H54 (cell line): ENCODE results near the gene ANKRD40.
A peak's percentile ranks its signal among the peaks of the same experiment; 100 is the strongest.

Source experiments
- DNase-seq: peaks from one replicate; pipeline ENCODE4 v3.0.0; 2011; ENCODE audit warnings: low spot score, mixed read lengths; ENCODE audit not compliant: insufficient read length
- FAIRE-seq: peaks from 3 replicates; lab custom pipeline; 2011; peaks lifted over from hg19 to GRCh38; lab: Jason Lieb, UNC
- POLR2A ChIP-seq: IDR thresholded peaks from 2 replicates; pipeline ENCODE4 v1.6.1; 2011; ENCODE audit warnings: low read depth, mild to moderate bottlenecking, low read length

ANKRD40 gene

GRCh38 chr17:50697062-50697461 lies 10.7 kb downstream of the ANKRD40 start:
- FAIRE-seq = no peak
- DNase-seq = no peak

DNA sequence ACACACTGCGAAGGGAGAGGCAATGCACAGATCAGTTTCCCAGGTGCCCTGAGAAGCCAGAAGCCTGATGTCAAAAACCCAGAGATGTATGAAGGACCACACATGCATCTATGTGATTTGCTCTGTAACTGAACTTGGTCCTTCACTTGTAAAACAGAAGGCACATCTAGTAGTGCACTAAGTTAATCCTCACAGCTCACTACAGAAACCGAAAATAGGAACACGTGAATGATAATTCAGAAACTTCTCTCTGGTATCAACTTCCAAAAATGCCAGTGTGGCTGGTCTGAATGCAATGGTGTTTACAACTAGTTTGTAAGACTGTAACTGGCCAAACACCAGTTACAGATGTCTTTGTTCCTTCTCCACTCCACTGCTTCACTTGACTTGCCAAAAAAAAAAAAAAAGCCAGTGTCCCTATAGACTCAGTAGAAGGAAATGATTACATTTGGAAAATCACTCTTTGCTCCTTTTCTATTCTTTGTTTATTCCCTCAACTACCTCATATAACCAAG lies 11.3 kb downstream of the ANKRD40 start:
- FAIRE-seq (no peak), DNase-seq (no peak)
- TF ChIP-seq POLR2A = no peak

More at GRCh38 chr17:50697062-50697461, 10.7 kb downstream of the ANKRD40 start:
- no peak for TF ChIP-seq POLR2A

DNA sequence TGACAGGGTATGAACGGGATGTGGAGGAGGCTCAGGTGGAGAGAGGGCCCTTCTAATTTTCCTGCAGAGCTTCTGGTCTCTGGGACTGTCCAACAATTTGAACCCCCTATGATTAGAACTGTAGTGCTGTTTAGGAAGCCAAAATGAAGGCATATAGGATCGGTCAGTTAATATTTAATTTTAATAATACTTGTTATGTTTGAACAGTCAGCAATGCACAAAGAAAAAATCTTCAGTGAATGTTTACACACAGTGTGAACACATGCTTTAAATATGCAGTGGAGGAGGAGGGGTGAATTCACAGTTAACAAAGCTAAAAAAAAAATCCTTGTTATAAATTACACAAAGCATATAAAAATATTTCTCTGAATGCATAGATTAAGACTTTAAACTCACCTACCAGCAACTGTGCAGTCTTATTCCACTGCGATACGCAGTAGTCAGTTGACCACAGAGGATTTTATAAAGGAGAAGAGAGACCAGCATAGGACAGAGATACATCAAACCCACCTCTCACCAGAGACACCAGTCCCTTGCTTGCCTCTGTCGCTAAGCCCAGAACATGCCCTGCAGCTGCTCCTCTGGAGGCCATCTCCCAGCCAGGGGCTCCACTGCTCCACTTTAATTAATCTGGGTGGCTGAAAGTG lies 14.6 kb downstream of the ANKRD40 start:
- no peak for DNase-seq
- FAIRE-seq = no peak
- TF ChIP-seq POLR2A = no peak

GRCh38 chr17:50692448-50693035 lies 15.2 kb downstream of the ANKRD40 start:
- no peak for FAIRE-seq
- no peak for DNase-seq

DNA sequence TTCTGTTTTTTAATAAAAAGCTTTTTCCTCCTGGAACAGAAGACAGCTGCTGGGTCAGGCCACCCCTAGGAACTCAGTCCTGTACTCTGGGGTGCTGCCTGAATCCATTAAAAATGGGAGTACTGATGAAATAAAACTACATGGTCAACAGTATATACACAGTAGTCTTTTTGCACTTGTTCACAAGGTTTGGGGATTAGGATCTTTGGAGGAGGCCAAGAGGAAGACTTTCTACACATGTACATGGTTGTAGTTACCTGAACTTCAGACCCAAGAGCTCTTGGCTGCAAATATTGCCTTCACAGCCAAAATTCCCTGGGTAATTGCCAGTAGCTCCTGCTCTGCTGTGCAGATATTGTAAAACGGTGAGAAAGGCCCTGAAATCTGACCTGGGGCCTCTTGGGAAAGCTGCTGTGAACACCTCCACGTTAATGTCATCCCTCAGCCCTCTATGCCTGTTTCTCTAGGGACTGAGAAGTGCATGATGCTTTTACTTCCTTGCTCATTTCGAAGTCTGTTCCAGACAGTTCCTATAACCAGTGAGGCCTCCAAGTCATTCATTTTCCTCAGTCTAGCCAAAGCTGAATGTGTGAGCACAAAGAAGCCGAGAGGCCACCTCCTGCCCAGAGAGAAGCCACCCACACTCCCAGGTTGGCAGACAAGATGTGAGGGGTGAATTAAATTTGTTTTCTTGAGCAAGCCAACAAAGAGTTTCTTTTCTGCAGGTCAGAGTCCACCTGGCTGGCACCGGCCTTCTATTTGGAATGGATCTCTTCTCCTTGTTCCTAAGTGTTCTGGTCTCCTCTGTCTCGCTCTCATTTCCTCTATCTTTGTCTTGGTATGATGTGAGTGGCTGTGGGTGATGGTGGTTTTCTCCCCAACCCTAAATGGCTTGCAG lies 15.9 kb downstream of the ANKRD40 start:
- no peak for DNase-seq
- TF ChIP-seq POLR2A = no peak
- FAIRE-seq = no peak

More at GRCh38 chr17:50692448-50693035, 15.2 kb downstream of the ANKRD40 start:
- TF ChIP-seq POLR2A = no peak

GRCh38 chr17:50690887-50691549 lies 16.7 kb downstream of the ANKRD40 start:
- no peak for TF ChIP-seq POLR2A
- FAIRE-seq (no peak), DNase-seq (no peak)

DNA sequence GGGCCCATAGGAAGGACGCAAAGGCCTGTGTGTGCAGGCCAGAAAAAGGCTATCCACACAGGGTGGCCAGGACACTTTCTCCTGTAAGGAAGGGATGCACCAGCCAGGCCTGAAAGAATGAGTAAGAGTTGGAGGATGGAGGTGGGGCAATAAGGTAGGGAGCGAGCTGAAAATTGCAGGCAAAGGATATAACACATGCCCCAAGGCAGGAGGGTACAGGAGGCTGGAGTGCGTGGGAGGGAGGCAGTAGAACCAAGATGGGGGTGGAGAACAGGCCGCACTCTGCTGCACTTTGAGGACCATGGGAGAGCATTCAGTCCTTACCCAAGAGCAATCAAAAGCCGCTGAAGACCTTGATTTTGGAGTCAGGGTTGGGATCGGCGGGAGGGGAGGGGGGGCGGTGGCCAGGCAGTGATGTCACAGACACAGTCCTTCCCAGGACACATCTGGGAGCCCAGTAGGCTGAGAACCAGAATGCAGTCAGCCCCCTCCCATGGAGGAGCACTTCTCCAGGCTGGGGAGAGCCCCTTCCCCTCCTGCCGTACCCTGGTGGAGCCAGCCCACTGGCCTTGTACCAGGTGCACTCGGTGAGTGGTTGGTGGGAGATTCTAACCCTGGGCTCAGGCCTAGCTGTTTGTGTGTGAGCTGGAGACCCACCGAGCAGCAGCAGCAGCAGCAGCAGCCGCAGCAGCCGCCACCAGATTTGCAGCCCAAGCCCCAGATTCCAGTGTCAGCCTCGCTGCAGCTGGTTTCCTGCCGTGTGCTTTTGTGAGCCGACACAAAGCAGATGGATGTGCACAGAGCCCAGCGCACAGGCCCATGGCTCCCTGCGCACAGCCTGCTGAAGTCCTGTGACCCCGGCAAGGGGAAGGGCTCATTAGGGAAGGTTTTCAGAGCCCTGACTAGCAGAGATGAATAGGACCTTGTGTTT lies 17.5 kb downstream of the ANKRD40 start:
- DNase-seq = no peak
- no peak for TF ChIP-seq POLR2A

DNA sequence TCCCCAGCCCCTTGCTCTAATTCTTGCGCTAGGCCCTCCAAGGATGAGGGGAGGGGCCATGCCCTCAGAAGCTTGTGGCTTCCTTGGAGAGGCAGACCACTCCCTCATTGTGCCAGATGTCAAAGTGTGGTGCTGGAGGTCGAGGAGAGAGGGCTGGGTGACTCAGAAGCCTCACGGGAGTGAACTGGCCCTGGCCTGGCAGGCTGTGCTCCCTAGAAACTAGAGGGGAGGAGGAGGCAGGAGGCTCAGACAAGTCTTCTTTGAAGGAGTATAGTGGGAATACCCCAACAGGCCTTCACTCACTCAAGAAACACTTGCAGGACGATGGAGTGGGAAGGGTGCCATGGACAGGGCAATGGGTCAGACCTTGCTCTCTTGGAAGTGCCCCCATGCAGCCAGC lies 18.5 kb downstream of the ANKRD40 start:
- no peak for TF ChIP-seq POLR2A
- FAIRE-seq (no peak), DNase-seq (peak; percentile 68)

More for the DNA sequence above, 17.5 kb downstream of the ANKRD40 start:
- FAIRE-seq = no peak

- no peak for TF ChIP-seq POLR2A
- DNase-seq = no peak
- no peak for FAIRE-seq
These were observed 19.5 kb downstream of the ANKRD40 start for GRCh38 chr17:50688245-50688644.

GRCh38 chr17:50687200-50688066 lies 20.3 kb downstream of the ANKRD40 start:
- DNase-seq (no peak), FAIRE-seq (no peak)
- no peak for TF ChIP-seq POLR2A

DNA sequence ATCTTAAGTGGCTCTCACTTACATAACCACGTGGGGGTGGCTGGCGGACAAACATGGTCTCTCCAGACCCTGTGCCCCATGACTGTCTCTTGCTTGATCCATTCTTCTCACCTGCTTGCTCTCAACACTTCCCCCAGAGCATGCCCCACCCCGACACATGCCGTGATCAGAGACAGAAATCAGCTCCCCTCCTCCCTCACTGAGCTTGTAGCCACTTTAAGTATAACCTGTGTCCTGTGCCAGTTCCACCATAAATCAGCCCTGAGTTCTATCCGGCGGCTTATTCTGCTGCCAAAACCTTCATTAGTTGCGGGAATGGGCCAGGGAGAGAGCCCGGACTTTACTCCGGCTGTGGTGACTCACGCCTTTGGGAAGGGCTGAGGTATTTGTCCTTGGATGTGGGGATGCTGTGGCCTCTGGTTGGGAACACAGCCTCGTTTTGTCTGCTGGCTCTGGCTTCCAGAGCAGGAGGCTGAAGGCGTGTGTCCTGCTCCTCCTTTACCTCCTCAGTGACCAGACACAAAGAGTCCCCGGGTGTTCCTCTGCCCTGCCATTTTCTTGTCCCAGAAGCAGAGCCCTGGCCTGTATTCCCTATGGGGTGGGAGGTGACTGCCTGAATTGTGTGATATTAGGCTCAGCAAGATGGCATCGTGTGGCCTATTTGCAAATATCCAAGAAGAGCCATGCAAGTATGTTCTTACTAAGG lies 21.1 kb downstream of the ANKRD40 start:
- DNase-seq (peak; percentile 93), FAIRE-seq (peak; percentile 68)
- no peak for TF ChIP-seq POLR2A
